Forelimb muscle (tissue), 1 donor: ENCODE measurements around the gene AGBL4. TPM values are rescaled to one million over a fixed set of nuclear protein-coding genes. Genes with fewer than 3 reads are reported as not detected.

Experiments
- DNase-seq: peaks from one replicate; pipeline ENCODE4 v3.0.0-alpha.2; 2013; ENCODE audit warnings: low read depth
- polyA plus RNA-seq: library from polyadenylated mRNA; unstranded; fragments of 120-200 nt; gene quantifications from one replicate; pipeline ENCODE4 v1.2.1, GENCODE V29; 2013; ENCODE audit not compliant: insufficient read length

The AGBL4 gene
- polyA plus RNA-seq, 1 donor = 0.15 TPM

GRCh38 chr1:48592330-48592729 is 1431.4 kb downstream of the AGBL4 start:
- DNase-seq = no peak

GRCh38 chr1:48591181-48591580 is 1432.6 kb downstream of the AGBL4 start:
- no peak for DNase-seq

- no peak for DNase-seq
Observed at GRCh38 chr1:48588061-48588460, 1435.7 kb downstream of the AGBL4 start.

GRCh38 chr1:48582408-48582807 is 1441.3 kb downstream of the AGBL4 start:
- DNase-seq = no peak

- DNase-seq = no peak
Observed at GRCh38 chr1:48581270-48581669, 1442.5 kb downstream of the AGBL4 start.

- DNase-seq = no peak
Observed at GRCh38 chr1:48576565-48576964, 1447.2 kb downstream of the AGBL4 start.

GRCh38 chr1:48572646-48573258 is 1451.0 kb downstream of the AGBL4 start:
- peak; percentile 5 for DNase-seq

- no peak for DNase-seq
Observed at GRCh38 chr1:48572134-48572533, 1451.6 kb downstream of the AGBL4 start.

- no peak for DNase-seq
Observed at GRCh38 chr1:48571303-48571987, 1452.3 kb downstream of the AGBL4 start.

GRCh38 chr1:48570568-48570967 is 1453.2 kb downstream of the AGBL4 start:
- no peak for DNase-seq

- DNase-seq = no peak
Observed at GRCh38 chr1:48568501-48568900, 1455.3 kb downstream of the AGBL4 start.

- DNase-seq = no peak
Observed at GRCh38 chr1:48566492-48566891, 1457.3 kb downstream of the AGBL4 start.

GRCh38 chr1:48563021-48563420 is 1460.7 kb downstream of the AGBL4 start:
- no peak for DNase-seq

- DNase-seq = no peak
Observed at GRCh38 chr1:48561444-48561843, 1462.3 kb downstream of the AGBL4 start.

GRCh38 chr1:48560577-48560976 is 1463.2 kb downstream of the AGBL4 start:
- DNase-seq = no peak

- DNase-seq = no peak
Observed at GRCh38 chr1:48560116-48560515, 1463.6 kb downstream of the AGBL4 start.

- DNase-seq = no peak
Observed at GRCh38 chr1:48558366-48558765, 1465.4 kb downstream of the AGBL4 start.

- DNase-seq = no peak
Observed at GRCh38 chr1:48556186-48556850, 1467.4 kb downstream of the AGBL4 start.

GRCh38 chr1:48555271-48555670 is 1468.5 kb downstream of the AGBL4 start:
- DNase-seq = no peak

- DNase-seq = no peak
Observed at GRCh38 chr1:48552903-48553606, 1470.7 kb downstream of the AGBL4 start.

- no peak for DNase-seq
Observed at GRCh38 chr1:48552420-48552819, 1471.3 kb downstream of the AGBL4 start.

- DNase-seq = no peak
Observed at GRCh38 chr1:48548985-48549384, 1474.8 kb downstream of the AGBL4 start.
